ENCODE measurements around the gene LRRC28.

DNA sequence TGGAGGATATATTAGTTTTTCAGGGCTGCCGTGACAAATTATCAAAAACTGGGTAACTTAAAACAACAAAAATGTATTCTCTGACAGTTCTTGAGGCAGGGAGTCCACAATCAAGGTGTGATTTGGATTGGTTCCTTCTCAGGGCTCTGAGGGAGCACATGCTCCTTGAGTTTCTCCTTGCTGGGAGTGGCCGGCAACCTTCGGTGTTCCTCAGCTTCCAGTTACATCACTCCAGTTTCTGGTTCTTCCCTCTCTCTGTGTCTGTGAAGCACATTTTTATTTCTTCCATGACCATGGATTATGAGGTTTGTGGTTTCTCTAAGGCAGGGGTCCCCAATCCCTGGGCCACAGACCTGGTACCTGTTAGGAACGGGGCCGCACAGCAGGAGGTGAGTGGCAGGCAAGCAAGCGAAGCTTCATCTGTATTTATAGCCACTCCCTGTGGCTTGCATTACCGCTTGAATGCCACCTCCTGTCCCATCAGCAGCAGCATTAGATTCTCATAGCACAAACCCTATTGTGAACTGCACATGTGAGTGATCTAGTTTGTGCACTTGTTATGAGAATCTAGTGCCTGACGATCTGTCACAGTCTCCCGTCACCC, 24.3 kb downstream of the LRRC28 start:
- TF ChIP-seq, protein P1, sequence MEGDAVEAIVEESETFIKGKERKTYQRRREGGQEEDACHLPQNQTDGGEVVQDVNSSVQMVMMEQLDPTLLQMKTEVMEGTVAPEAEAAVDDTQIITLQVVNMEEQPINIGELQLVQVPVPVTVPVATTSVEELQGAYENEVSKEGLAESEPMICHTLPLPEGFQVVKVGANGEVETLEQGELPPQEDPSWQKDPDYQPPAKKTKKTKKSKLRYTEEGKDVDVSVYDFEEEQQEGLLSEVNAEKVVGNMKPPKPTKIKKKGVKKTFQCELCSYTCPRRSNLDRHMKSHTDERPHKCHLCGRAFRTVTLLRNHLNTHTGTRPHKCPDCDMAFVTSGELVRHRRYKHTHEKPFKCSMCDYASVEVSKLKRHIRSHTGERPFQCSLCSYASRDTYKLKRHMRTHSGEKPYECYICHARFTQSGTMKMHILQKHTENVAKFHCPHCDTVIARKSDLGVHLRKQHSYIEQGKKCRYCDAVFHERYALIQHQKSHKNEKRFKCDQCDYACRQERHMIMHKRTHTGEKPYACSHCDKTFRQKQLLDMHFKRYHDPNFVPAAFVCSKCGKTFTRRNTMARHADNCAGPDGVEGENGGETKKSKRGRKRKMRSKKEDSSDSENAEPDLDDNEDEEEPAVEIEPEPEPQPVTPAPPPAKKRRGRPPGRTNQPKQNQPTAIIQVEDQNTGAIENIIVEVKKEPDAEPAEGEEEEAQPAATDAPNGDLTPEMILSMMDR (IDR thresholded peaks at IDR 0.05; ENCODE audit: insufficient read depth, low read length) = no peak
- no peak for TF ChIP-seq POLR2AphosphoS5 (IDR thresholded peaks at IDR 0.05; ENCODE audit: low read depth)
- TF ChIP-seq, protein P2, sequence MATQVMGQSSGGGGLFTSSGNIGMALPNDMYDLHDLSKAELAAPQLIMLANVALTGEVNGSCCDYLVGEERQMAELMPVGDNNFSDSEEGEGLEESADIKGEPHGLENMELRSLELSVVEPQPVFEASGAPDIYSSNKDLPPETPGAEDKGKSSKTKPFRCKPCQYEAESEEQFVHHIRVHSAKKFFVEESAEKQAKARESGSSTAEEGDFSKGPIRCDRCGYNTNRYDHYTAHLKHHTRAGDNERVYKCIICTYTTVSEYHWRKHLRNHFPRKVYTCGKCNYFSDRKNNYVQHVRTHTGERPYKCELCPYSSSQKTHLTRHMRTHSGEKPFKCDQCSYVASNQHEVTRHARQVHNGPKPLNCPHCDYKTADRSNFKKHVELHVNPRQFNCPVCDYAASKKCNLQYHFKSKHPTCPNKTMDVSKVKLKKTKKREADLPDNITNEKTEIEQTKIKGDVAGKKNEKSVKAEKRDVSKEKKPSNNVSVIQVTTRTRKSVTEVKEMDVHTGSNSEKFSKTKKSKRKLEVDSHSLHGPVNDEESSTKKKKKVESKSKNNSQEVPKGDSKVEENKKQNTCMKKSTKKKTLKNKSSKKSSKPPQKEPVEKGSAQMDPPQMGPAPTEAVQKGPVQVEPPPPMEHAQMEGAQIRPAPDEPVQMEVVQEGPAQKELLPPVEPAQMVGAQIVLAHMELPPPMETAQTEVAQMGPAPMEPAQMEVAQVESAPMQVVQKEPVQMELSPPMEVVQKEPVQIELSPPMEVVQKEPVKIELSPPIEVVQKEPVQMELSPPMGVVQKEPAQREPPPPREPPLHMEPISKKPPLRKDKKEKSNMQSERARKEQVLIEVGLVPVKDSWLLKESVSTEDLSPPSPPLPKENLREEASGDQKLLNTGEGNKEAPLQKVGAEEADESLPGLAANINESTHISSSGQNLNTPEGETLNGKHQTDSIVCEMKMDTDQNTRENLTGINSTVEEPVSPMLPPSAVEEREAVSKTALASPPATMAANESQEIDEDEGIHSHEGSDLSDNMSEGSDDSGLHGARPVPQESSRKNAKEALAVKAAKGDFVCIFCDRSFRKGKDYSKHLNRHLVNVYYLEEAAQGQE (IDR thresholded peaks at IDR 0.05; ENCODE audit: insufficient replicate concordance, low read depth) = no peak
- no peak for TF ChIP-seq SPI1 (IDR thresholded peaks at IDR 0.05; ENCODE audit: borderline replicate concordance, low read depth)
